Measurements from ENCODE around the gene SPOCK1. TPM values are rescaled to one million over a fixed set of nuclear protein-coding genes. Genes with fewer than 3 reads are reported as not detected.
A peak's percentile ranks its signal among the peaks of the same experiment; 100 is the strongest.

SPOCK1 gene
- total and polyA plus RNA-seq, 4 donors = 4.5 to 67.8 (median 27.0) TPM

DNA sequence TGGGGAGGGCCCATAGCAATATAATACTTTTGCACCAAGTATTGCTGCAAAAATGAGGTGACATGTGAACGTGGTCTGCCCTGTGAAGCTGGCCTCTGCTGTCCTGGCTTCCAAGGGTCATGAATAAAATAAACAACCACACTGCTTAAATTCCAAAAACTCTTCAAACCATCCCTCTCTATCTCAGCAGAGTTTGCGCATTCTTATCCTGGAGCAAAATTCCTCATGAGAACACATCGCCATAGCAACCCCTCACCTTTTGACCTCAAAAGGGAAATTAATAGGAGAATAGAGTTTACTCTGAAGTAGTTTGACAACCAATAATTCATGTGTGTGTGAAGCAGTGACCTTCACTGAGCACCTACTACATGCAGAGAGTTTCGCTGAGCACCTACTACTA, 342.9 kb downstream of the SPOCK1 start:
- DNase-seq = no peak
- ATAC-seq (ENCODE audit: low FRiP score) = no peak
- H3K4me1 ChIP-seq (ENCODE audit: control insufficient read depth in 1 of 2, insufficient read depth in 2 of 2, low read length in 2 of 2) = no peaks in the 10 kb centered on the region
- H3K27ac ChIP-seq (ENCODE audit: low read depth in 1 of 2, low read length in 2 of 2) = no peak overlapping the region
- H3K27me3 ChIP-seq (ENCODE audit: control insufficient read depth in 1 of 2, insufficient read depth in 2 of 2, low read length in 1 of 2) = no peaks in the 10 kb centered on the region
- no peak overlapping the region for H3K4me3 ChIP-seq (ENCODE audit: low read length in 2 of 2)
- intact Hi-C loops (cut with DNase I) = no loop called here
- H3K36me3 ChIP-seq (ENCODE audit: control insufficient read depth in 1 of 2, insufficient read depth in 2 of 2, low read length in 1 of 2) = no peaks in the 10 kb centered on the region
- peaks cover 1% of the 10 kb centered on the region for H3K9me3 ChIP-seq (ENCODE audit: control insufficient read depth, low read length)
- WGBS, 2 donors = 85 to 96% methylated on average over 4 of the region's 4 CpGs

DNA sequence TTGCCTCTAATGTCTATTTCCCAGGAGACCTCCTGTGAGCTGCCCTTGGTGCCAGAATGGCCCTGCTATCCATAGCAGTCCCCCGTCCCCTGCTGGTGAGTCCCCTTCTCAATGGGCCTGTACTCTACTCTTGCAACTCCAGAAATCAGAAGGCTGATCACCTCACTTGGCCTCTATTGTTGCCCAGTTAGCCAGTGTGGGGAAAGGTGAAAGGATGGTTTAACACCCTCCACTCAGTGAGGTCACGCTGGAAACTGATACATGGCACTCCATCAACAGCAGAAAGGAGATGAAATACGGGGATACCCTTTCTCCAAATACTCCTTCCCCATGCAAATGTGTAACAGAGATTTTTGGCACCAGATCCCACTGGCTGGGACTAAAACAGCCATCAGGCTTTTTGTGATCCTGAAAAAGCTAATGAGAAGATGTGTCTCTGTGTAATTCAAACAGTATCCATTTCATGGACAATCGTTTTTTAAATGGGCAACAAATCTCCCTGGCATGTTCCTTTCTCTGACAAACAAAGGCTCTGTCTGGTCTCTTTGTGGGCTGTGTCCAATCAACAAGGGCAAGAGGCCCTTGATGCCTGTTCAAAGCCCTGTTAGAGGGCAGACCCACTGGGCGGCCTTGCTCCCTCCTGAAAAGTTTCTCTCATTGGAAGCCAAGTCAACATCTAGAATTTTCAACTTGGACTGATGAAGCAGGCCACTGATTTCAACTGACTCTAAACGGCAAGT, 343.7 kb downstream of the SPOCK1 start:
- intact Hi-C loops (cut with DNase I) = no loop called here
- 75 to 81% methylated on average over 6 of the region's 6 CpGs for WGBS, 2 donors
- no peaks in the 10 kb centered on the region for H3K36me3 ChIP-seq (ENCODE audit: control insufficient read depth in 1 of 2, insufficient read depth in 2 of 2, low read length in 1 of 2)
- no peak for DNase-seq
- no peak overlapping the region for H3K4me3 ChIP-seq (ENCODE audit: low read length in 2 of 2)
- no peaks in the 10 kb centered on the region for H3K27me3 ChIP-seq (ENCODE audit: control insufficient read depth in 1 of 2, insufficient read depth in 2 of 2, low read length in 1 of 2)
- H3K9me3 ChIP-seq (ENCODE audit: control insufficient read depth, low read length) = peaks cover 1% of the 10 kb centered on the region
- ATAC-seq (ENCODE audit: low FRiP score) = no peak
- H3K4me1 ChIP-seq (ENCODE audit: control insufficient read depth in 1 of 2, insufficient read depth in 2 of 2, low read length in 2 of 2) = no peaks in the 10 kb centered on the region
- H3K27ac ChIP-seq (ENCODE audit: low read depth in 1 of 2, low read length in 2 of 2) = no peak overlapping the region

DNA sequence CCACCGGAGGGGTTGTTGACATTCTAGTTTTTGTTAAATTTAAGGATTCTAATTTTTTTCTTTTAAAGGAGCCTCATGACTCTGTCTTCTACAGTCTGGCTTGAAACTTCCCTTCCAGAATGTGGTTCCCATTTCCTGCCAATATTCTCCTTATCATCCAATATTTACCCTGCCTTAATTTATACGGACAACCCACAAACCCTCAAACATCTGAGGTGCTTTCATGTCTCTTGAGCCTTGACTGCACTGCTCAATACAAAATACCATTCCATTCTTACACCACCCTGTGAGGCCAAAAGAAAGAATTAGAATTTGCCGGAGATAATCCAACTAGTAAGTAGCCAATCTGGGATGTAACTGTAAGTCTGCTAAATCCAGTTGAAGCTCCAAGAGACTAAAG, 346.5 kb downstream of the SPOCK1 start:
- H3K36me3 ChIP-seq (ENCODE audit: control insufficient read depth in 1 of 2, insufficient read depth in 2 of 2, low read length in 1 of 2) = no peaks in the 10 kb centered on the region

DNA sequence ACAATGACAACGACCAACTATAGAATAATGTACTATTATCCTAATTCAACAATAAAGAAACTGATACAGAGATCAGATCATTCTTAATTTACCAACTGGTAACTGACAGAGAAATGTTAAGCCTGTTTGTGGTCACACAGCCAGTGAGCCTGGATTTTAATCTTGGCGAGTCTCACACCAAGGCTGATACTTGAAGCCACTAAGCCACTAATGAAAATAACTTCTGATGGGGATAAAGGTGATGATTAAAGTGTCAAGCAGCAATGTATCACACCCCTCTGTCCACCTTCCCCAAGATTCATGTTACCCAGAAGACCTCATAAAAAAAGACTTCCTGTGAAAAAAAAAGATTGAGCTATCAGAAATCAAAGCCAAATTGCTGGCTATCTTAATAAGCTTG, 350.5 kb downstream of the SPOCK1 start:
- H3K4me3 ChIP-seq (ENCODE audit: low read length in 2 of 2) = no peak overlapping the region
- no peaks in the 10 kb centered on the region for H3K27me3 ChIP-seq (ENCODE audit: control insufficient read depth in 1 of 2, insufficient read depth in 2 of 2, low read length in 1 of 2)
- no peak overlapping the region for H3K27ac ChIP-seq (ENCODE audit: low read depth in 1 of 2, low read length in 2 of 2)
- H3K4me1 ChIP-seq (ENCODE audit: control insufficient read depth in 1 of 2, insufficient read depth in 2 of 2, low read length in 2 of 2) = peaks cover 0 to 2% of the 10 kb centered on the region in 2 donors
- H3K9me3 ChIP-seq (ENCODE audit: control insufficient read depth, low read length) = no peaks in the 10 kb centered on the region
- intact Hi-C loops (cut with DNase I) = no loop called here
- H3K36me3 ChIP-seq (ENCODE audit: control insufficient read depth in 1 of 2, insufficient read depth in 2 of 2, low read length in 1 of 2) = no peaks in the 10 kb centered on the region
- DNase-seq (no peak), ATAC-seq (ENCODE audit: low FRiP score) (no peak)
- 90 to 91% methylated on average over 2 of the region's 2 CpGs for WGBS, 2 donors

More for the DNA sequence above, 346.5 kb downstream of the SPOCK1 start:
- H3K4me3 ChIP-seq (ENCODE audit: low read length in 2 of 2) = no peak overlapping the region
- H3K27ac ChIP-seq (ENCODE audit: low read depth in 1 of 2, low read length in 2 of 2) = no peak overlapping the region
- peaks cover 1% of the 10 kb centered on the region for H3K9me3 ChIP-seq (ENCODE audit: control insufficient read depth, low read length)
- intact Hi-C loops (cut with DNase I) = no loop called here
- peaks cover 0 to 2% of the 10 kb centered on the region in 2 donors for H3K4me1 ChIP-seq (ENCODE audit: control insufficient read depth in 1 of 2, insufficient read depth in 2 of 2, low read length in 2 of 2)
- 78% methylated on average over 3 of the region's 3 CpGs for WGBS, 2 donors
- ATAC-seq (ENCODE audit: low FRiP score) (no peak), DNase-seq (no peak)
- H3K27me3 ChIP-seq (ENCODE audit: control insufficient read depth in 1 of 2, insufficient read depth in 2 of 2, low read length in 1 of 2) = no peaks in the 10 kb centered on the region

DNA sequence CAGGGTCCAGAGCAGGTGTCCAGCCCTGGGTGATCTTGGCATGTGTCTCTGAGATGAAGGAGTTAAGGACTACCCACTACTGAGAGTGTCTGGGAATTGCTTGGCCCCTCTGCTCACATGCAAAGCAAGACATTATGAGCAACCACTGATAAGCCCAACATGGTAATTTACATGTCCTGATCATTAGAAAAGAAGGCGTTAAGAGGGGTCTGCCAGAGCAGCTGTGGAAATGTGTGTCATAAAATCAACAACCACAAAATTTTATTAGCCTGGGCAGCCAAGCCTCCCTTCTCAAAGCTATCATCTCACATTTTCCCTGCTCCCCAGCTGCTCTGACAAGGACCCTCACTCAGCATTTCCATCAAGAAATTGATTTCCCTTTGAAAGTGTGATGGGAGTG, 351.0 kb downstream of the SPOCK1 start:
- intact Hi-C loops (cut with DNase I) = no loop called here
- H3K27me3 ChIP-seq (ENCODE audit: control insufficient read depth in 1 of 2, insufficient read depth in 2 of 2, low read length in 1 of 2) = no peaks in the 10 kb centered on the region
- no peaks in the 10 kb centered on the region for H3K36me3 ChIP-seq (ENCODE audit: control insufficient read depth in 1 of 2, insufficient read depth in 2 of 2, low read length in 1 of 2)
- H3K27ac ChIP-seq (ENCODE audit: low read depth in 1 of 2, low read length in 2 of 2) = no peak overlapping the region
- ATAC-seq (ENCODE audit: low FRiP score) = no peak
- 69 to 87% methylated on average over 1 of the region's 1 CpG for WGBS, 2 donors
- H3K9me3 ChIP-seq (ENCODE audit: control insufficient read depth, low read length) = no peaks in the 10 kb centered on the region
- H3K4me3 ChIP-seq (ENCODE audit: low read length in 2 of 2) = no peak overlapping the region
- no peak for DNase-seq
- H3K4me1 ChIP-seq (ENCODE audit: control insufficient read depth in 1 of 2, insufficient read depth in 2 of 2, low read length in 2 of 2) = peaks cover 0 to 2% of the 10 kb centered on the region in 2 donors

DNA sequence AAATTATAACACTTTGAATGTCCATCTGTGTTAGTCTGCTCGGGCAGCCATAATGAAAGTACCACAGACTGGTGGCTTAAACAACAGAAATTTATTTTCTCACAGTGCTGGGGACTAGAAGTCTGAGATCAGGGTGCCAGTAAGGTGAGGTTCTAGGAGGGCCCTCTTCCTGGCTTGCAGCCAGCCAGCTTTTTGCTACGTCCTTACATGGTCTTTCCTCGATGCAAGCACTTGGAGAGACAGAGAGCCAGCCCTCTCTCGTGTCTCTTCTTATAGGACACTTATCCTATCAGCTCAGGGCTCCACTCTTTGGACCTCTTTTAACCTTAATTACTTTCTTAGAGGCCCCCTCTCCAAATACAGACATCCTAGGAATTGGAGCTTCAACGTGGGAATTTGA, 351.8 kb downstream of the SPOCK1 start:
- Histone ChIP-seq H3K4me1 (ENCODE audit: control insufficient read depth in 1 of 2, insufficient read depth in 2 of 2, low read length in 2 of 2) (peaks cover 0 to 2% of the 10 kb centered on the region in 2 donors), H3K27me3 (ENCODE audit: control insufficient read depth in 1 of 2, insufficient read depth in 2 of 2, low read length in 1 of 2) (no peaks in the 10 kb centered on the region), H3K9me3 (ENCODE audit: control insufficient read depth, low read length) (no peaks in the 10 kb centered on the region), H3K27ac (ENCODE audit: low read depth in 1 of 2, low read length in 2 of 2) (no peak overlapping the region), H3K36me3 (ENCODE audit: control insufficient read depth in 1 of 2, insufficient read depth in 2 of 2, low read length in 1 of 2) (no peaks in the 10 kb centered on the region), H3K4me3 (ENCODE audit: low read length in 2 of 2) (no peak overlapping the region)
- WGBS, 2 donors = 89 to 91% methylated on average over 5 of the region's 5 CpGs
- ATAC-seq (ENCODE audit: low FRiP score) = no peak
- DNase-seq = no peak
- intact Hi-C loops (cut with DNase I) = no loop called here

DNA sequence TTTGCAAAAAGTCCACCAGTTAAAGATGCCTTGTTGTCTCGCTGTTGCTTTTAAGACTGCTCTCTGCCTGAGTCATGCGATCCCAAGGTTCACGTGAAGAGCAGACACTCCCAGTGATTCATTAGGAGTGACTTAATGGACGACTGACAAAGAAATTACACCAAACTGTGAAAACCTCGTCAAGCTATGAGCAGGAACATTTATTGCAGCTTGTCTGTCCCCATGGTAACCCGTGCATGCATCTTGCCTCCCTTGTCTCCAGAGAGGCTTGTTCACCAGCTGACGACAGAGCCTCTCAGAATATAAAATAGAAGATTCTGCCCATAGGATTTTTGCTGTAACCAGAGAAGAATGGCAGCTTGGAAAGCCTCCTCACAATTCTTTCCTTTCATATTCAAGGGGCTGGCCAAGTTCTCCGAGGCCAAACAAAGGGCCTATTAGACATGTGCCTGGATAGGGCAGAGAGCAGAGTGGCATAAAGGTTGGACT, 352.7 kb downstream of the SPOCK1 start:
- Histone ChIP-seq H3K36me3 (ENCODE audit: control insufficient read depth in 1 of 2, insufficient read depth in 2 of 2, low read length in 1 of 2) (no peaks in the 10 kb centered on the region), H3K27me3 (ENCODE audit: control insufficient read depth in 1 of 2, insufficient read depth in 2 of 2, low read length in 1 of 2) (no peaks in the 10 kb centered on the region), H3K27ac (ENCODE audit: low read depth in 1 of 2, low read length in 2 of 2) (no peak overlapping the region), H3K4me3 (ENCODE audit: low read length in 2 of 2) (no peak overlapping the region), H3K4me1 (ENCODE audit: control insufficient read depth in 1 of 2, insufficient read depth in 2 of 2, low read length in 2 of 2) (peaks cover 2 to 4% of the 10 kb centered on the region in 2 donors), H3K9me3 (ENCODE audit: control insufficient read depth, low read length) (no peaks in the 10 kb centered on the region)
- DNase-seq = peak; percentile 43 to 80
- peak; percentile 65 for ATAC-seq (ENCODE audit: low FRiP score)
- 6 to 14% methylated on average over 8 of the region's 8 CpGs for WGBS, 2 donors
- intact Hi-C loops (cut with DNase I) = no loop called here

DNA sequence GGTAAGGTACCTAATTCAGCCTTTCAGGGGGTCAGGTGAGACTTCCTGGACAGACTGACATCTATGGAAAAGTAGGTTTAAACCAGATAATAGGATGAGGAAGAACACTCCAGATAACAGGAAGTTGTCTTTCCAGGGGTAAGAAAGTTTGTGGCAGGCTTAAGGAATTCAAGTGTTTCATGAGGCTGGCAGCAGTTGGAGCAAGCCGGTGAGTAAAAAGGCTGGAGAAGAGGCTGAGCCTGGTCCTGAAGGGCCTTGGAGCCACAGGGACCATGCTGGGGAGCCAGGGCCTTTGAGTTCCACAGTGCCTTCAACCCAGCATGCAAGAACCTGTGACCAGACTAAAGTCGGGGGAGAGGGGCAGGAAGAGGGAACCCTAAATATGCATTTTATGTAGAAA, 353.4 kb downstream of the SPOCK1 start:
- 63 to 82% methylated on average over 2 of the region's 2 CpGs for WGBS, 2 donors

DNA sequence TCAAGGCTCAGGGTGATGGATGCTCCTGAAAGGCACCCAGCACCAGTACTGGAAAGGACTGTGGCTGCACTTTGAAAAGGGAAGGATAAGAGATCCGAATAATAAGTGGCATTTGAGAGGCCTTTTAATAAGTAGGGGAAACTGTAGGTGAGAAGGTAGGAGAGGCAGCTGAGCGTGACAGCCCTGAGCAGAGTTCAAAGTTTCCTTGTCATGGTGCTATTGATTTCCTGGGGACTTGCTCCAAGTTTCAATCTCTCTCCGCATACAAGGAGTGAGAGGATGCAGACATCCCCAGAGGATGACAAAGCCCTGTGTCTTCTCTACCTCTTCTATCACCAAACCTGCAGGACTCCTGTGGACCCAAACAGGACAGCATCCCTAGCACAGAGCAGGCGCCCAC, 354.5 kb downstream of the SPOCK1 start:
- DNase-seq = no peak
- peaks cover 2 to 5% of the 10 kb centered on the region in 2 donors for H3K4me1 ChIP-seq (ENCODE audit: control insufficient read depth in 1 of 2, insufficient read depth in 2 of 2, low read length in 2 of 2)
- no peaks in the 10 kb centered on the region for H3K27me3 ChIP-seq (ENCODE audit: control insufficient read depth in 1 of 2, insufficient read depth in 2 of 2, low read length in 1 of 2)
- H3K27ac ChIP-seq (ENCODE audit: low read depth in 1 of 2, low read length in 2 of 2) = no peak overlapping the region
- no peak for ATAC-seq (ENCODE audit: low FRiP score)
- H3K4me3 ChIP-seq (ENCODE audit: low read length in 2 of 2) = no peak overlapping the region
- 93 to 96% methylated on average over 4 of the region's 4 CpGs for WGBS, 2 donors
- no peaks in the 10 kb centered on the region for H3K9me3 ChIP-seq (ENCODE audit: control insufficient read depth, low read length)
- intact Hi-C loops (cut with DNase I) = no loop called here
- no peaks in the 10 kb centered on the region for H3K36me3 ChIP-seq (ENCODE audit: control insufficient read depth in 1 of 2, insufficient read depth in 2 of 2, low read length in 1 of 2)

More for the DNA sequence above, 353.4 kb downstream of the SPOCK1 start:
- Histone ChIP-seq H3K36me3 (ENCODE audit: control insufficient read depth in 1 of 2, insufficient read depth in 2 of 2, low read length in 1 of 2) (no peaks in the 10 kb centered on the region), H3K27me3 (ENCODE audit: control insufficient read depth in 1 of 2, insufficient read depth in 2 of 2, low read length in 1 of 2) (no peaks in the 10 kb centered on the region), H3K27ac (ENCODE audit: low read depth in 1 of 2, low read length in 2 of 2) (no peak overlapping the region), H3K4me1 (ENCODE audit: control insufficient read depth in 1 of 2, insufficient read depth in 2 of 2, low read length in 2 of 2) (peaks cover 2 to 5% of the 10 kb centered on the region in 2 donors), H3K9me3 (ENCODE audit: control insufficient read depth, low read length) (no peaks in the 10 kb centered on the region), H3K4me3 (ENCODE audit: low read length in 2 of 2) (no peak overlapping the region)
- DNase-seq (no peak), ATAC-seq (ENCODE audit: low FRiP score) (no peak)
- intact Hi-C loops (cut with DNase I) = no loop called here

Data from aorta (tissue), 5 donors.